ENCODE data around the gene CHST6.
"Not testable (repeated sequence)": the region's sequence is repeated elsewhere in the genome, so short reads cannot be mapped to it uniquely, and the experiment has no call there.

Gene CHST6

DNA sequence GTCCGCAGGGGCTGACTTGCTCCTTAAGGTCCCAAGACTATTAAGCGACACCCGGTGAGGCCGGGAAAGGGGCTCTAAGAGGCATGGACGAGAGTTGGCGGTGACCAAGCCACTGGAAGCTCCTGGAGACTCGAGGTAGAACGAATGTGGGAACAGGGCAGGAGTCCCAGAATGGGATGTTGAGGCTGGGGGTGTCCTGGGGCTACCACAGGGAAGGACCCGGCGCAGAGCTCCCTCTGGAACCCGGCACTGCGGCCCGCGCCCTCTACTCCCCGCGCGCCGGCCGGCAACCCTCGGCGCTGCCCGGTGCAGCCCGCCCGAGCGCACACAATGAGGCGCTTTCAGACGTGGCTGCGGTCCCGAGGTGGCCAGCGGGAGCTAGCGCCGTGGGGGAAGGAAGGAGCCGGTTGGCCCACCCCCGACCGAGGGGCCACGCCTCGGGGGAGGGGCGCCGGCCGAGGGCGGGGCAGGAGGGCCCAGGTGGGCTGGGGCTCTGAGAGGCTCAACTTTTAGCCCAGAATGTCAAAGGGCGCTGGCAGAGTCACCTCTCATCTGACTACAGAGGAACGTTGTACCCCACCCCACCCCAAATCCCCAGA lies at the start of gene CHST6:
Gene CHST6 (minus strand): TSS at position 366 of the 599 bp plus-strand sequence. CDS start 15,613 bp downstream, outside the sequence.
- peak; percentile 41 to 48 for ATAC-seq

DNA sequence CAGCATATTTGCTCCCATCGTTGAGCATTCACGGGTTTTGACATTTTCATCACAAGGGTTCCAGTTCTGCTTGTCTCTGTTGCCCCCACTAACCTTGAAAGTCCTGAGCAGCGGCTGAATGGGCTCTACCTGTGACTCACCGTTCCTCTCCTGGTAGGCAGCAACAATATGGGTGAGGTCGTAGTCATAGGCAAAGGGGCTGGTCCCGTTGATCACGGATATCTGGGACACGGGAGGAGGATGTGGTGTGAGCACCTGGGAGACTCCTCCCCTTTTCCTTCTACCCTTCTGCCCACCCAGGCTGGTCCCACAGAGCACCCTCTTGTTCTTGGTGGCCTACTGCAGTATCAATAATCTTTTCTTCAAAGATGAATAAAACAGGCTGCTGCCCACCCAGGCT lies 47.2 kb upstream of the CHST6 start:
- not testable (repeated sequence) for ATAC-seq

DNA sequence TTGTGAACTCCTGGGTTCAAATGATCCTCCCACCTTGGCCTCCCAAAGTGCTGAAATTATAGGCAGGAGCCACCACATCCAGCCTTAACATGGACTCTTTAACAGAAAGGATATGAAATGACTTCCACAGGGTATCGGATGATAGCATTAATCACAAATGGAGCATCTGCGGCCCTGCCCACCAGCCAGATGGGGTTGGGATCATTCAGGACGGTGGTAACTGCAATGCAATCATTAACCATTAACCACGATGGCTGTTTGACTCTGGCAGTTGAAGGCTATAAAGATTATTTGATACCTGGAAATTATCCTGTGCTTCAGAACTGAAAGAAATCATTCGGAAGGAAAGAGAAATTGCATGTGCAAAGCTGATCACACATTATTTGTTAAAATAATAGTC lies 46.0 kb upstream of the CHST6 start:
- no peak for ATAC-seq

DNA sequence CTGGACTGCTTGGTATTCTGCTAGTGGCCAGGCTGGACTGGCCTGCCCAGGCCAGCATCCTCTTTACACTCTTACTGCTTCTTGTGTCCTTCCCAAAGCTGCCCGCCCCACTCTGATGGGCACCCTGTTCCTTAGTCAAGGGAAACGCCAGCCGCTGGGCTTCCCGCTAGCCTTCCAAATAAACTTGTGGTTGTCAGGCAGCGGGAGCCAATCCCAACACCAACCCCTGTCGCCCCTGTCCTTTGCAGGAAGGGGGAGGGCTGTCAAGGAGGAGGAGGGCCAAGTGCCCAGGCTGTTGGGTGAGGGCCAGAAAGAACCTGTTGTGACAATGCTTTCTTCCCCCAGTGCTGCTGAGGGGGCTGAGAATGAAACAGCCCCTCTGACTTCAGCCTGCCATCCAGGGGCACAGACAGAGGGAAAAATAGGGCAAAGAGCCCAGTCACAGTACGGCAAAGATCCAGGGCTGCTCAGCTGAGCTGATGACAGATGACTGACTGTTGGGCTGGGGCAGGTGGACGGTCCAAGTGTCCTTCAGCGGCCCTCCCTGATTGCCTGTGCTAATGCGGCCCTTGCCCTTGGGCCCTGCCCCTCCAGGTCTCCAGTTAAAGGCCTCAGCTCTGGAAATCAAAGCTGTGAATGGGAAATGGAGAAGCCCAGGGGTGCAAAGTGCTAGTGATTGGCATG lies 43.8 kb upstream of the CHST6 start:
- ATAC-seq: not testable (repeated sequence)

DNA sequence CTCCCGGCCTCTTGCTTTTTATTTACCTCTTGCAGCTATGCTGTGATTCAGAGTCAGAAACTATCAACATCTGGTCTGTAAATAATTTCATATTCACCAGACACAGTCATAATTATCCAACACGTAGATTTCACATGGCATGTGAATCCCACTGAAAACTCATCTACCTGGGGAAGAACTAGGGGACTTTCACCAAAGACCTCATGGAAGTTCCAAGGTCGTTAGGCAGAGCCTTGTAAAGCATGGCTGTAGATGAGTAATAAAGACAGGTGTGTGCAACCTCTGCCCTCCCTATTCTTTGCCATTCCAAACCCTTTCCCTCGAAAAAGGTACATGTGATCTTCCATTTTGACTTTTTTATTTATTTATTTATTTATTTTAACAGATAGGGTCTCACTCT lies 42.5 kb upstream of the CHST6 start:
- no peak for ATAC-seq

DNA sequence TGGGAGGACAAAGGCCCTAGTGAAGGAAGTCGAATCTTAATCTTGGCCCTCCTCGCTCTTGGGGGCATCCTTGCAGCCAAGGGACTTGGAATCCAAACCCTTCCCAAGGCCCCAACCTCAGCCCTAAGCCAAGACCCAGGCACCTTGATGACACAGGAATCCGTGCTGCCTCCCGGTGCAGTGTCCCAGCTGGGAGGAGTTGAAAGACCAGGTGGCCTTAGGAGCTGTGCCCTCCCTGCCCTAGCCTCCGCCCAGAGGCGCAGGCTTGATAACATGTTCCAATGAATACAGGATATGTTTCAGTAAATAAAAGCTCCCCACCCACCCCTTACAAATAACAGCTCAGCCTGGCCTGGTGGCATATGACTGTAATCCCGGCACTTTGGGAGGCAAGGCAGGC lies 40.7 kb upstream of the CHST6 start, which contains the start of gene CHST5:
Gene CHST5 (minus strand): TSS at position 208 of the 400 bp plus-strand sequence. CDS start 5,724 bp downstream, outside the sequence.
- no peak for ATAC-seq

DNA sequence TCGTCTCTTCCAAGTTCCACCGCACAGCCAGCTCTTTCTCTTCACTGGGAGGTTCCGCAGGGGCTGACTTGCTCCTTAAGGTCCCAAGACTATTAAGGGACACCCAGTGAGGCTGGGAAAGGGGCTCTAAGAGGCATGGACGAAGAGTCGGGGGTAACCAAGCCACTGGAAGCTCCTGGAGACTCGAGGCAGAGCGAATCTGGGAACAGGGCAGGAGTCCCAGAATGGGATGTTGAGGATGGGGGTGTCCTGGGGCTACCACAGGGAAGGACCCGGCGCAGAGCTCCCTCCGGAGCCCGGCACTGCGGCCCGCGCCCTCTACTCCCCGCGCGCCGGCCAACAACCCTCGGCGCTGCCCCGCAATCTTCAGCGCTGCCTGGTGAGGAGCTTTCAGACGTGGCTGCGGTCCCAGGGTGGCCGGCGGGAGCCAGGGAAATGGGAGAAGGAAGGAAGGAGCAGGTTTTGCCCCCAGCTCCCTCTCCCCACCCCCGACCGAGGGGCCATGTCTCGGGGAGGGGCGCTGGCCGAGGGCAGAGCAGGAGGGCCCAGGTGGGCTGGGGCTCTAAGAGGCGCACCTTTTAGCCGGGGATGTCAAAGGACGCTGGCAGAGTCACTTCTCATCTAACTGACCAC lies 40.1 kb upstream of the CHST6 start:
- ATAC-seq: no peak

DNA sequence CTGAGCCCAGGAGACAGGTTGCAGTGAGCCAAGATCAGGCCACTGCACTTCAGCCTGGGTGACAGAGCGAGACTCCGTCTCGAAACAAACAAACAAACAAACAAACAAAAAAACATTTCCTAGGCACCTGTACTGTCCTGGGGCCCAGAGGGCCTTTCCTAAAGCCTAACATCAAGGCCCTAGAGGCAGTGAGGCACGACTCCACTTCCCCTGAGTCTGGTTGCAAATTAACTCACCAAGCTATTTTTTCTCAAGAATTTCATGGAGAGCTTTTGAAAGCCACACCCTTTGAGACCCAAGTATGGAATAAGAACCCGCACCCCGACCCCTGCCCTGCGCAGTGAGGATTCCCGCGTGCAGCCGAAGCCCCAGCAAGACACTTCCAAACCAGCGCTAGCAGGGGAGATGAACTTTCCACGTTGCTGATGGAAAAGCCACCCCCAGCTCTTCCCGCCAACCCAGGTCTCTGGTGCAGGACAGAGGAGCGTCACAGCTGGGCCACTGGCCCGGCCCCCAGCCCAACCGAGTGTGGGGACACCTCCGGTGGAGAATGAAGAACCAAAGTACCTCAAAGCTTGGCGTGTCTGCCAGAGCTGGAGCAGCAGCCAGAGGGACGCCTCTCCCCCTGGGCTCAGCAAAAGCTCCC lies 39.4 kb upstream of the CHST6 start:
- ATAC-seq: no peak

DNA sequence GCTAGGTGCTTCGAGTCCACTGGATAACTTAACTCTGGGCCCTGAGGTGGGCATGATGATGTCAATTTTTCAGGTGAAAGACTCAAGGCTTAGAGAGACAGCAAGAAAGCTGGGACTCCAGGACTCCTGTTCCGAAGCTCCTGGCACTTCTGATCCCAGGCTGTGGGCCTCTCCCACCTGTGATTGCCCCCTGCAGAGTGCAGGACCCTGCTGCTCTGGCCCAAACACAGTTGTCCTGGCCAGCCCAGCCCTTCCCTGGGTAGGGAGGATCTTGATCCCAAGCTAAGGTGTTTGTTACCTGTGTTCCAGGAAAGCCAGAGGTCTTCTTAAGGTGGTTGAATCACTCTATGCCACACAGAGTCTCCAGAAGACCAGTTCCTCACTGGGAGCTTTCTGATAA lies 37.5 kb upstream of the CHST6 start:
- ATAC-seq: no peak

DNA sequence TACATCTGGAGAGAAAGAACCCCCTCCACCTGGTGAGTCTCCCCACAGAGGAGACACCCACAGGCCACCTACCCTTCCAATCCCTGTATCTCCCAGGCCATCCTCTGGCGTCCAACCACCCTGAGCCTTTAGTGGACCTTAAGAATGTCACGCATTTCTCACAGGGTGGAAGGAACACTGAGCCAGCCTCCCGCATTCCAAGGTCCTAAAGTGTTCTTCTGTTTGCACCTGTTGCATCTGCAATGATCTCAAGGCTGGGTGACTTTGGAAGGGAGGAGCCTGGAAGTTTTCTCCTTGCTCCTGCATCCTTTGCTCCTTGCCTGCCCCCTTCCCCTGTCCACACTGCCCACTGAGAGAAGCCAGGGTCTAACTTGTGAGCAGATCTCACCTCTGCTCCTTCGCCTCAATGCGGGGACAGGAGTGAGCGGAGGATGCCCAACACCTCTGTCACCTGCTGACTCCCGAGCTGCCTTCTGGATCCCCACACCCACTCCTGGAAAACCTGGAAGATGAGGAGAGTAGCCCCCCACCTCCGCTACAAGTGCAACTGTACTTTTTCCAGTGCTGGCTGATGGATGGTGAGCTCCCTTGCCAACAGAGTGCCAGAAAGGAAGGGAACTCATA lies 37.0 kb upstream of the CHST6 start:
- ATAC-seq: no peak

DNA sequence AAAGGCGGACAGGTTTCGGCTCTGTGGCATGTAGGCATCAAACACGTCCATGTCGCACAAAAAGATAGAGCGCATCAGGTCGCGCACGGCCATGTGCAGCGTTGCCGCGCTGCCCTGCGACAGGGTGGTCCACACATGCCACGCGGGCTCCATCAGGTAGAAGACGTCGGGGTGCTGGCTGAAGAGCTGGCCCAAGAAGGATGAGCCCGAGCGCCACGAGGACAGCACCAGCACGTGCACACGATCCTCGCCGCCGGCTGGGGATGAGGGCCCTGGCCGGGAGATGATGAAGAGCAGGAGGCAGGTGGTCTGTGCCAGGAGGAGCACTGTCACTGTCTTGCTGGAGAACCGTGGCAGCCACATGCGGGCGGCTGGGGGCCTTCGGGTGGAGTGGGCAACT lies 34.7 kb upstream of the CHST6 start:
- ATAC-seq: no peak

DNA sequence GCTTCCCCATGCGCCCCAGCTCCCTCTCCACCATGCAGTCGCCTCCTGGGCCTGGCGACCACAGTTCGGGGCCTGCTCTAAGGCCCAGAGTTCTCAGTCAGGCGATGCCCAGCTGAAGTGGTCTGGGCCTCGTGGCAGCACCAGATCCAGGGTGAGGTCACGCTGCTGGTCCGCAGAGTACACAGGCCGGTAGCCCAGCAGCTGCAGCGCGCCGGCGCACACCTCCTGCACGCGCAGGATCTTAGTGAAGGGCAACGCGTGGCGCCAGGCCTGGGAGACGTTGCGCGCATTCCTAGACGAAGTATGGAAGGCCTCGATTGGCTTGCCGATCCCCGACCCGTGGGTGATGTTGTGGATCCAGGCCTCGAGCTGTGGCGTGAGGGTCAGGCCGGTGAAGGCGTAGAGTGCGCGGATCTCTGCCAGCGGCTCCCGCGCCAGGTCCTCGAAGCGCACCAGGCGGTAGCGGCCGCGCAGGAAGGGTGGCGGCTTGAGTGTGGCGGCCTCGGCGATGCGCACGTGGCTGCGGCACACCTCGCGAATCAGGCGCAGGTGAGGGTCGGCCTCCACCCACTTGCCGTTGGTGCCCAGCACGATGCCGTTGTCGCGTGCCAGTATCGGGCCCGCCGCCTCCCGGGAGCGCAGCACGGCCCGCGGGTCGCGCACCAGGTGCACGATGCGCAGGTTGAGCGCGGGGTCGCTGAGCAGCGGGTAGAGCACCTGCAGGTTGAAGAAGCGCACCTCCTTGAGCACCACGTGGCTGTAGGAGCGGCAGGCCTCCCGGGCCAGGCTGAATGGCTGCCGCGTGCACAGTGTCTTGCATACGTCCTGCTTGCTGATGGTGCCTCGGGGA lies 34.0 kb upstream of the CHST6 start:
- no peak for ATAC-seq

DNA sequence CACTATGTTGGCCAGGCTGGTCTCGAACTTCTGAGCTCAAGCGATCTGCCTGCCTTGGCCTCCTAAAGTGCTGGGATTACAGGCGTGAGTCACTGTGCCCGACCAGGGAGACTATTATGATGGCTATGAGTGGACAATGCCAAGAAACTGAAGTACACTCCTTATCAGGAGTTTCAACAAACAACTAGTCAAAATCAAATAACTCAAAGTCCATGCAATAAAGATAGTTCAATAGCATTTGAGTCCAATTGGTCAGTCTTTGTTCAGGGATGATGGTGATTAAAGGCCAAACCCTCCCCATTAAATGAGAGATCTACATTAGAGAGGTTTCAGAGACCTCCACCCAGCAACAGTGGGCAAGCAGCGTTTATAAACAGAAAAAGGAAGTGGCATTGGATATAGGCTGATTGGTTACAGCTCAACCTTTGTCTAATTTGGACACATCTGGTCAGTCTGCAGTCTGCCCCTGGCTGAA lies 32.6 kb upstream of the CHST6 start:
- ATAC-seq: no peak

DNA sequence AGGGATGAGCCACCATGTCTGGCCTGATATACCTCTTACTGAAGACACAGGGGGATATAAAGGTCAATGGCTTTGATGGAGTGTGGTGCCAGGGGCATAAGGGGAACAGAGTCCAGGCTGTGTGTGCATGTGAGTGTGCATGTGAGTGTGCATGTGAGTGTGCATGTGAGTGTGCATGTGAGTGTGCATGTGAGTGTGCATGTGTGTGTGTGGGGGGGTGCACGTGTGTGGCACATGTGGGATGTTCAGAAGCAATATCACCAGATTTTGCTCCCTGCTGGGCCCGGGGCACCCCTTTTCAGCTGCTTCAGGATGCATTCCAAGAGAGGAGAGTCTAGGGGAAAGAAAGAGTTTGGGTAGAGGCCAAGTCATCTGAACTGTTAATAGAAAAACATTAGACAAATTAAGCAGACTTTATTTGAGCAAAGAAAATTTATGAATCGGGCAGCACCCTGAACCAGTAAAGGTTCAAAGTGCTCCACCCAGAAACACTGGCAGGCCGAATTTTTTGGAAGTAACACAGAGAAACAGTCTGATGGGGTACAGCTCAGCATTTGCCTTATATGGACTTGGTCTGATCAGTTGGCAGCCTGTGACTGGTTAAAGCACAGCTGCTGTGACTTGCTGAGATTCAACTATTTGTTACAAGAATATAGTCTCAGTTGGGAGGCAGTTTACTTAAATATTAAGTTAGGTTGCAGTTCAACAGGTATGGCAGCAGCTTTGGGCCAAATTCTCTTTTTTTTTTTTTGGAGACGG lies 31.0 kb upstream of the CHST6 start:
- ATAC-seq: no peak

DNA sequence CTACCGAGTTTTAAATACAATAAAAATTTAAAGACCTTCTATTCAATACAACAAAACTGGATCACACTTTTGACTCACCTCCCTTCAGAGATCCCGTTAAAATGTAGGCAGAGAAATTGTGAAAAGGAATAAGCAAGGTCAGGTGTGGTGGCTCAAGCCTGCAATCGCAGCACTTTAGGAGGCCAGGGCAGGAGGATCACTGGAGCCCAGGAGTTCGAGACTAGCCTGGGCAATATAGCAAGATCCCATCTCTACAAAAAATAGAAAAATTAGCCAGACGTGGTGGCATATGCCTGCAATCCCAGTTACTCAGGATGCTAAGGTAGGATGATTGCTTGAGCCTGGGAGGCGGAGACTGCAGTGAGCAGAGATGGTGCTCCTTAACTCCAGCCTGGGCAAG lies 23.9 kb upstream of the CHST6 start:
- no peak for ATAC-seq

DNA sequence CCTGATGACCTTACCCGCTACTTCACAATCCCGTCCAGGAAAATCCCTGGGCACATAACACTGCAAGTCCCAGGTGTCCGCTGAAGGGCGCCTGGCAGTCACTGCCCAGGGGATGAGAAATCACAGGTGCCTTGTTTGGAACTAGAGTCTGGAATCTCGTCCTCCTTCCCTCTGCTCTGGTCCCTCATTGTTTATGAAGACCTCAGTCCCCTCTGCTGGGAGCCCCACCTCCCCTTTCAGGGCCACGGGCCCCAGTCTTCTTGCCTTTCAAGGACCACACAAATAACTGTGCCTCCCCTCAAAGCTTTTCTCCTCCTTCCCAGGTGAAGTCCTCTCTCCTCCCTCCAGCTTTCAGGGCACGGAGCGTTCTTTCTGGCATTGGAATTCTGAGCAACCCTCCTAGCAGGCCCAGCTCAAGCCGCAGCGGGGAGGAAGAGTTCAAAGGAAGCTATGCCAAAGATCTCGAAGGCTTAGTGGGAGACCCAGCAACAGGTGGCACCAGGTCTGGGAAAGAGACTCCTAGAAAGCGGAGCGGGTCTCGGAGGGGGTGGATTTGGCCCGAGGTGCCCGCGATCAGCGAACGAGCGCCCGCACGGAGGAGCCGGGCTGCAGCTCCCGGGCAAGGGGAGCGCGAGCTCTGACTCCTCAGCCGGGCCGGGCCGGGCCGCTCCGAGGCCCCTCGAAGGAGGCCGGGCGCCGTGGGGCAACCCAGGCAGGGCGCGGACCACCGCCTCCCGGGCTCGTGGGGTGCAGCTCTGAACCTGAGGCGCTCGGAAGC lies 21.1 kb upstream of the CHST6 start:
- ATAC-seq: peak; percentile 21 to 26

DNA sequence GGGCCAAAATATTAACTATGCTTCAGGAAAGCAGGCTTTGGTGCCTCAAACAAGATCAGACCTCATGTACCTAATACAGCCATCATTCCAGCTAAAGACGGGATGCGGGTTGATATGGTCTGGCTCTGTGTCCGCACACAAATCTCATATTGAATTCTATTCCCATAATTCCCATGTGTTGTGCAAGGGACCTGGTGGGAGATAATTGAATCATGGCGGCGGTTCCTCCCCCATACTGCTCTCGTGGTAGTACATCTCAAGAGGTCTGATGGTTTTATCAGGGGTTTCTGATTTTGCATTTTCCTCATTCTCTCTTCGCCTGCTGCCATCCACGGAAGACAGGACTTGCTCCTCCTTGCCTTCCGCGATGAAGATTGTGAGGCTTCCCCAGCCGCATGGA lies 19.1 kb upstream of the CHST6 start:
- no peak for ATAC-seq

DNA sequence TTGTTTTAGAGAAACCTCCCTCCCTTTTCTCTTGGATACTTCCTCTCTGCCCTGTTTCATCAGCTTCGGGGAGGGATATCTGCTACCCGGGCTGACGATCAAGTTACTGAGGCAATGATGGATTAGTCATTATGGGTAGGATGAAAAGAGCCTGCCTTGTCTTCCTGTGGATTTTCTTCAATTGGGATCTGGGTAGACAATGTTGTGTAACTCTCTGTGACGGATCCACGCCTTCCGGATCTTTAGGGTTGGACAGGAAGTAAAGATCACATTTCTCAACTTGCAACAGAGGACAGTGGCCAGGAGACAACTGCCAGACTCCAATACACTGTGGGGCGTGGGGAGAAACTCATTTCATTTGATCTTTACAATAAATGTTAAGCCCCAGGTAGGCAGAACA lies 11.3 kb upstream of the CHST6 start:
- no peak for ATAC-seq

DNA sequence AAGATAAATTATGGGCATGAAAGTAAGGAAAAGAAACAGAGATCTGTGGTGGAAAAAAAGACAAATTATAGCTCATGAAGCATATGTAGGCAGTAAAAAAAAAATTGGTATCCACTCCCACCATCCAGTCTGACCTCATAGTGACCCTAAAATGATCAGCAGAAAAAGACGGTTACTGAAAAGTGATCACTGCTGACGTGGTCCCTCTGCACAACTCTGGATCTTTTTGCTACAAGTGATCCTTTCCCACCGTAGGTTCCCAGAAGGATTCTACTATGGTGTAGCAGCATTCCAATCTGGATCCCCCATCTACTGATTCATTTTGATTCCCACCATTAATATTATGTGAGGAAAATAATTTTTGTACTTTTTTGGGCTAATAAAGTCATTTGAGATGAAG lies 10.9 kb upstream of the CHST6 start:
- ATAC-seq: no peak

DNA sequence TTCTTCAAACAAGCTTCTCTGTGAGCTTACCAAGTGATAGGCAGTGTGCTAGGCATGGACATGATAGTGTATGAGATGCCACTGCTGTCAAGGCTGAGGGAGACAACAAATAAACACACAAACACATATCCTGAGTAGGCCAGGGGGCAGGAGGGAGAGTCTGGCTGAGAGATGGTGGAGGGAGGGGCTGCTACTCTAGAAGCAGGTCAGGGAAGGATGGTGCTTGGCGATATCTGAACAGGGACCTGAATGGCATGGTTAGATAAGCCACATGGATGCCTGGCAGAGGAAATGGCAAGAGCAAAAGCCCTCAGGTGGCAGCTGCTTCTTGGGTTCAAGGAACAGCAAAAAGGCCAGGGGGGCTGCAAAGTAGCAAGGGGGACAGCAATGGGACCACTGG lies 8.6 kb upstream of the CHST6 start:
- ATAC-seq: no peak

Data from activated CD4-positive, CD25-positive, alpha-beta regulatory T cell treated with anti-CD3 and anti-CD28 coated beads, Interleukin-2, amount 50 U/mL, for 24 hours (primary cell).